Calu3 (cell line): Measurements from ENCODE around the gene C17orf58. TPM values are rescaled to one million over a fixed set of nuclear protein-coding genes. Genes with fewer than 3 reads are reported as not detected.

ENCODE experiments used
- BruUV-seq: library from RNA; stranded (reverse); fragments of 400-500 nt; replicated peaks from 2 replicates; lab custom pipeline; 2021; lab: Mats Ljungman, UMichigan
- CTCF ChIA-PET: fragments of 300-600 bp; sonication (Branson Sonifier 250); formaldehyde crosslinking; loops from one replicate; lab custom pipeline; 2022; ENCODE audit warnings: antibody characterized with exemption; lab: Charles Lee
- DNase-seq: peaks from one replicate; pipeline ENCODE4 v3.0.0; 2022
- H3K27ac Mint-ChIP-seq: one replicate; pipeline ENCODE4 v1.8.0; 2022; ENCODE audit warnings: mixed read lengths; ENCODE audit not compliant: unreplicated experiment
- H3K27me3 Mint-ChIP-seq: one replicate; pipeline ENCODE4 v1.8.0; 2022; ENCODE audit warnings: mixed read lengths; ENCODE audit not compliant: unreplicated experiment
- H3K36me3 Mint-ChIP-seq: one replicate; pipeline ENCODE4 v1.8.0; 2022; ENCODE audit warnings: mild to moderate bottlenecking, moderate library complexity, mixed read lengths; ENCODE audit not compliant: insufficient read depth, unreplicated experiment
- H3K4me1 Mint-ChIP-seq: one replicate; pipeline ENCODE4 v1.8.0; 2022; ENCODE audit warnings: mild to moderate bottlenecking, low read depth, mixed read lengths; ENCODE audit not compliant: unreplicated experiment
- H3K4me3 Mint-ChIP-seq: one replicate; pipeline ENCODE4 v1.8.0; 2022; ENCODE audit warnings: mild to moderate bottlenecking, low read depth, moderate library complexity, mixed read lengths; ENCODE audit not compliant: unreplicated experiment
- H3K9me3 Mint-ChIP-seq: one replicate; pipeline ENCODE4 v1.8.0; 2022; ENCODE audit warnings: low read depth, mixed read lengths; ENCODE audit not compliant: unreplicated experiment
- CTCF ChIP-seq: fragments of 200-600 bp; IDR thresholded peaks from one replicate; pipeline ENCODE4 v1.8.0; 2022; ENCODE audit warnings: antibody characterized with exemption; ENCODE audit not compliant: unreplicated experiment
- intact Hi-C: fragments of 100-400 bp; cut with micrococcal nuclease; formaldehyde crosslinking; loops from one replicate; pipeline ENCODE4 v1.10.0; 2022; ENCODE audit not compliant: unreplicated experiment
- total RNA-seq: library from RNA; stranded (reverse); gene quantifications from 2 replicates; pipeline ENCODE4 v1.2.3, GENCODE V29; 2022

C17orf58 gene
- total RNA-seq, 1 experiment from 2014 or later, result 11.8 TPM

GRCh38 chr17:67998466-67998865 lies 2.2 kb upstream of the C17orf58 start:
- Mint-ChIP-seq H3K36me3 (peaks cover 30% of the 10 kb centered on the region), H3K27me3 (no peaks in the 10 kb centered on the region), H3K4me1 (peaks cover 21% of the 10 kb centered on the region), H3K4me3 (no peak overlapping the region), H3K9me3 (no peaks in the 10 kb centered on the region), H3K27ac (no peak overlapping the region)
- no peak for TF ChIP-seq CTCF
- intact Hi-C loops, result no loop called here
- no peak for DNase-seq
- BruUV-seq, result no TSS peak
- CTCF ChIA-PET, result interaction anchor here (0.7 kb wide), 1 partner anchor 1468 kb away, joined by 5 read pairs; no protein-coding TSS in a partner anchor

- Mint-ChIP-seq H3K4me3 (peak overlapping the region; percentile 87), H3K36me3 (peaks cover 41% of the 10 kb centered on the region), H3K27me3 (no peaks in the 10 kb centered on the region), H3K9me3 (no peaks in the 10 kb centered on the region), H3K27ac (peak overlapping the region; percentile 69), H3K4me1 (peaks cover 21% of the 10 kb centered on the region)
- CTCF ChIA-PET, result no interaction called here
- intact Hi-C loops, result loop anchor here (2.0 kb wide), 1 partner anchor 23 kb away; no protein-coding TSS in a partner anchor
- DNase-seq, result no peak
- TF ChIP-seq CTCF, result no peak
- BruUV-seq, result no TSS peak
Measured at GRCh38 chr17:67995570-67996263, 552 bp downstream of the C17orf58 start.

- no peak for TF ChIP-seq CTCF
- intact Hi-C loops, result loop anchor here (2.0 kb wide), 1 partner anchor 24 kb away; no protein-coding TSS in a partner anchor
- Mint-ChIP-seq H3K27me3 (no peaks in the 10 kb centered on the region), H3K36me3 (peaks cover 41% of the 10 kb centered on the region), H3K4me1 (peaks cover 21% of the 10 kb centered on the region), H3K4me3 (peak overlapping the region; percentile 87), H3K9me3 (no peaks in the 10 kb centered on the region), H3K27ac (peak overlapping the region; percentile 69)
- TSS peak; percentile 40 for BruUV-seq
- CTCF ChIA-PET, result interaction anchor here (0.6 kb wide), 1 partner anchor 41 kb away, joined by 7 read pairs; the partner anchor contains the start of gene KPNA2
- DNase-seq, result no peak
Measured at GRCh38 chr17:67994817-67995569, 1.3 kb downstream of the C17orf58 start.

- BruUV-seq, result no TSS peak
- peak overlapping the region; percentile 69 for H3K27ac Mint-ChIP-seq
- no peaks in the 10 kb centered on the region for H3K9me3 Mint-ChIP-seq
- CTCF ChIA-PET, result no interaction called here
- peaks cover 41% of the 10 kb centered on the region for H3K36me3 Mint-ChIP-seq
- peak overlapping the region; percentile 87 for H3K4me3 Mint-ChIP-seq
- TF ChIP-seq CTCF, result no peak
- intact Hi-C loops, result loop anchor here (2.0 kb wide), 1 partner anchor 25 kb away; no protein-coding TSS in a partner anchor
- DNase-seq, result no peak
- H3K4me1 Mint-ChIP-seq, result peaks cover 21% of the 10 kb centered on the region
- H3K27me3 Mint-ChIP-seq, result no peaks in the 10 kb centered on the region
Measured at GRCh38 chr17:67993998-67994361, 2.3 kb downstream of the C17orf58 start.
